IMR-90 (cell line): ENCODE results near the gene FOSL1. TPM values are rescaled to one million over a fixed set of nuclear protein-coding genes. Genes with fewer than 3 reads are reported as not detected.
A peak's percentile ranks its signal among the peaks of the same experiment; 100 is the strongest.

Experiments used
- ATAC-seq: fragments of 200-7000 bp; cut with Tn5 transposase; 2 replicates; pipeline ENCODE4 v1.9.1; 2020; ENCODE audit warnings: low read depth, mild to moderate bottlenecking, moderate library complexity
- BruUV-seq: library from RNA; stranded (reverse); fragments of 400-500 nt; replicated peaks from 2 replicates; lab custom pipeline; 2021; lab: Mats Ljungman, UMichigan
- CTCF ChIA-PET: fragments of 300-600 bp; formaldehyde crosslinking; extraction: SDS; loops from one replicate; lab custom pipeline; 2021; ENCODE audit warnings: antibody characterized with exemption; lab: Yijun Ruan, JAX
- POLR2A ChIA-PET: fragments of 300-600 bp; sonication (Branson Sonifier 250); formaldehyde crosslinking; loops from one replicate; lab custom pipeline; 2022; ENCODE audit warnings: antibody characterized with exemption; ENCODE audit not compliant: unreplicated experiment; lab: Charles Lee
- DNase-seq: peaks from one replicate; pipeline ENCODE4 v3.0.0; 2013
- H2AFZ ChIP-seq: replicated peaks from 2 replicates; pipeline ENCODE3; 2013; ENCODE audit warnings: low read length, mild to moderate bottlenecking; ENCODE audit not compliant: poor library complexity
- H2AK5ac ChIP-seq: 2 replicates; pipeline ENCODE4 v1.6.1; 2013; ENCODE audit warnings: low read depth, low read length, inconsistent platforms
- H2AK9ac ChIP-seq: replicated peaks from 2 replicates; pipeline ENCODE3; 2013; ENCODE audit warnings: mild to moderate bottlenecking, low read depth, low read length, moderate library complexity; ENCODE audit not compliant: poor library complexity
- H2BK120ac ChIP-seq: 2 replicates; pipeline ENCODE4 v1.6.1; 2013; ENCODE audit warnings: low read depth, low read length, inconsistent platforms
- H2BK15ac ChIP-seq: 3 replicates; pipeline ENCODE4 v1.6.1; 2013; ENCODE audit warnings: low read depth, low read length, inconsistent platforms
- H2BK20ac ChIP-seq: 2 replicates; pipeline ENCODE4 v1.6.1; 2013; ENCODE audit warnings: low read depth, mild to moderate bottlenecking, inconsistent platforms, low read length, moderate library complexity
- H2BK5ac ChIP-seq: 2 replicates; pipeline ENCODE4 v1.6.1; 2013; ENCODE audit warnings: mild to moderate bottlenecking, low read depth, low read length, inconsistent platforms; ENCODE audit not compliant: poor library complexity, severe bottlenecking
- H3K14ac ChIP-seq: replicated peaks from 2 replicates; pipeline ENCODE4 v1.6.1; 2013; ENCODE audit warnings: low read depth, low read length, inconsistent platforms
- H3K18ac ChIP-seq: 2 replicates; pipeline ENCODE4 v1.6.1; 2013; ENCODE audit warnings: low read depth, low read length, control low read depth
- H3K23ac ChIP-seq: 2 replicates; pipeline ENCODE4 v1.6.1; 2013; ENCODE audit warnings: low read depth, low read length, inconsistent platforms
- H3K27ac ChIP-seq: 2 replicates; pipeline ENCODE4 v1.5.1; 2013; ENCODE audit warnings: mild to moderate bottlenecking, control low read depth, low read length; ENCODE audit not compliant: insufficient read depth
- H3K27me3 ChIP-seq: 2 replicates; pipeline ENCODE4 v1.6.1; 2013; ENCODE audit warnings: low read length; ENCODE audit not compliant: control insufficient read depth, insufficient read depth
- H3K36me3 ChIP-seq: 2 replicates; pipeline ENCODE4 v1.6.1; 2013; ENCODE audit warnings: low read length, mixed read lengths; ENCODE audit not compliant: control insufficient read depth, insufficient read depth
- H3K4ac ChIP-seq: 2 replicates; pipeline ENCODE4 v1.6.1; 2013; ENCODE audit warnings: low read depth, low read length, inconsistent platforms
- H3K4me1 ChIP-seq: 2 replicates; pipeline ENCODE4 v1.6.1; 2013; ENCODE audit warnings: low read length, mixed read lengths; ENCODE audit not compliant: control insufficient read depth, insufficient read depth
- H3K4me2 ChIP-seq: 2 replicates; pipeline ENCODE4 v1.6.1; 2013; ENCODE audit warnings: low read depth, mild to moderate bottlenecking, control low read depth, low read length, moderate library complexity
- H3K4me3 ChIP-seq: 2 replicates; pipeline ENCODE4 v1.5.1; 2013; ENCODE audit warnings: low read depth, mild to moderate bottlenecking, control low read depth, low read length, moderate library complexity; ENCODE audit not compliant: insufficient read depth
- H3K56ac ChIP-seq: 2 replicates; pipeline ENCODE4 v1.6.1; 2013; ENCODE audit warnings: low read length, inconsistent platforms; ENCODE audit not compliant: insufficient read depth; ENCODE audit errors: extremely low read depth
- H3K79me1 ChIP-seq, 2 experiments: 2 replicates each; pipeline ENCODE4 v1.6.1; 2013; ENCODE audit warnings: low read length in 2 of 2, inconsistent platforms in 1 of 2, low read depth in 1 of 2
- H3K9ac ChIP-seq: 2 replicates; pipeline ENCODE4 v1.6.1; 2013; ENCODE audit warnings: low read depth, low read length, control low read depth
- H3K9me1 ChIP-seq: 2 replicates; pipeline ENCODE4 v1.6.1; 2013; ENCODE audit warnings: low read length, inconsistent platforms; ENCODE audit not compliant: insufficient read depth
- H3K9me3 ChIP-seq: 2 replicates; pipeline ENCODE4 v1.6.1; 2013; ENCODE audit warnings: low read length; ENCODE audit not compliant: control insufficient read depth, insufficient read depth
- H4K20me1 ChIP-seq: 2 replicates; pipeline ENCODE4 v1.6.1; 2013; ENCODE audit warnings: low read length, inconsistent platforms; ENCODE audit not compliant: insufficient read depth
- H4K5ac ChIP-seq: 2 replicates; pipeline ENCODE4 v1.6.1; 2013; ENCODE audit warnings: mild to moderate bottlenecking, low read depth, low read length, control low read depth
- H4K8ac ChIP-seq, 2 experiments: 2 replicates each; pipeline ENCODE4 v1.6.1; 2013; ENCODE audit warnings: low read depth in 2 of 2, low read length in 2 of 2, control low read depth in 1 of 2, inconsistent platforms in 1 of 2
- H4K91ac ChIP-seq: 2 replicates; pipeline ENCODE4 v1.6.1; 2013; ENCODE audit warnings: low read depth, low read length, inconsistent platforms; ENCODE audit not compliant: insufficient read depth
- MAZ ChIP-seq: IDR thresholded peaks from 2 replicates; pipeline ENCODE4 v1.6.1; 2012; ENCODE audit warnings: low read depth, mild to moderate bottlenecking, low read length, improper control_type of control experiment, moderate library complexity, borderline replicate concordance
- MXI1 ChIP-seq: IDR thresholded peaks from 2 replicates; pipeline ENCODE4 v1.6.1; 2012; ENCODE audit warnings: low read depth, mild to moderate bottlenecking, low read length, moderate library complexity, borderline replicate concordance
- POLR2A ChIP-seq: IDR thresholded peaks from 2 replicates; pipeline ENCODE4 v1.6.1; 2012; ENCODE audit warnings: mild to moderate bottlenecking, low read depth, low read length
- RCOR1 ChIP-seq: IDR thresholded peaks from 2 replicates; pipeline ENCODE4 v1.6.1; 2012; ENCODE audit warnings: mild to moderate bottlenecking, low read length, improper control_type of control experiment; ENCODE audit not compliant: insufficient replicate concordance
- WGBS, 2 experiments: methylation state at CpG; one replicate each; pipeline versions ENCODE4 v1.1.5 to v1.1.7; 2013; ENCODE audit warnings: missing lambda C conversion rate in 2 of 2; ENCODE audit not compliant: insufficient read length in 1 of 2; ENCODE audit errors: extremely low coverage in 2 of 2; 5-methylcytosine and 5-hydroxymethylcytosine counted together
- dilution Hi-C: fragments of 300-500 bp; cut with HindIII; formaldehyde crosslinking; loops from one replicate; pipeline ENCODE4 v1.14.3; 2018; ENCODE audit warnings: low sequenced_read_pairs; ENCODE audit not compliant: unreplicated experiment
- in situ Hi-C: fragments of 300-500 bp; cut with MboI; formaldehyde crosslinking; loops from 3 replicates; pipeline ENCODE4 v1.14.3; 2019; ENCODE audit warnings: low sequenced_read_pairs, inconsistent platforms, mixed read lengths
- intact Hi-C: fragments of 100-400 bp; cut with micrococcal nuclease; formaldehyde crosslinking; loops from 2 replicates; pipeline ENCODE4 v1.10.0; 2022
- polyA plus RNA-seq, 3 experiments: library from polyadenylated mRNA; depleted of rRNA; stranded (reverse); fragments of >200 nt; gene quantifications; 2 replicates each; pipeline ENCODE4 v1.2.3, GENCODE V29; 2012; ENCODE audit warnings: low replicate concordance in 1 of 3
- total RNA-seq: library from RNA; depleted of rRNA; stranded (reverse); fragments of >200 nt; gene quantifications from 2 replicates; pipeline ENCODE4 v1.2.3, GENCODE V29; 2012
- TF ChIP-seq, protein P1 (sequence below): fragments of 150-350 bp; IDR thresholded peaks from 2 replicates; pipeline ENCODE4 v1.6.1; 2017; ENCODE audit warnings: mild to moderate bottlenecking, antibody characterized with exemption, low read length, low read depth

Gene FOSL1
- total and polyA plus RNA-seq, 2 of the 4 experiments (the other 2 are of a cell fraction), result 17.2 to 107 TPM

DNA sequence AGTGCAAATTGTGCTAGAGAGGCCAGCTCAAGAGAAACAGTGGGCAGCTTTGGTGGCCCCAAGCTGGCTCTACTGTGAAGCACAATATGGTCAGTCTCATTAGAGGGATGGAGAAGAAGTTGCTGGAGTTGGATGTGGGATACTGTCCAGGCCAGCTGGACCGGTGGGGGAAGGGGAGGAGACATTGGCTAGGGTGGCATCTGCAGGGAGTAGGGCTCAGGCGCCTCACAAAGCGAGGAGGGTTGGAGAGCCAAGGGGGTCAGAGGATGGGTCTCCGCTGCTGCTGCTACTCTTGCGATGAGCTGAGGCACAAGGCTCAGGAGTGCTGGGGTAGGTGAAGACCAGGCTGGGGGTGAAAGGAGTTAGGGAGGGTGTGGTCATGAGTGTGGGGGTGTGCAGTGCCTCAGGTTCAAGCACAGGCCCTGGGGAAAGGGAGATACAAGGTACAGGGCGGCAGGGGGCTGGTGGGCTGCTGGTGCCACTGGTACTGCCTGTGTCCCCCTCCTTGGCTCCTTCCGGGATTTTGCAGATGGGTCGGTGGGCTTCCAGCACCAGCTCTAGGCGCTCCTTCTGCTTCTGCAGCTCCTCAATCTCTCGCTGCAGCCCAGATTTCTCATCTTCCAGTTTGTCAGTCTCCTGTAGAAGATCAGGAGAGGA is 7.4 kb downstream of the FOSL1 start:
- H2BK120ac ChIP-seq, result no peak overlapping the region
- H4K5ac ChIP-seq, result no peak overlapping the region
- H3K27ac ChIP-seq, result peak overlapping the region; percentile 93
- TF ChIP-seq MAZ (no peak), MXI1 (no peak), RCOR1 (no peak), POLR2A (peak; percentile 3; the same call in 1 of the 2 replicates)
- TF ChIP-seq, protein P1, sequence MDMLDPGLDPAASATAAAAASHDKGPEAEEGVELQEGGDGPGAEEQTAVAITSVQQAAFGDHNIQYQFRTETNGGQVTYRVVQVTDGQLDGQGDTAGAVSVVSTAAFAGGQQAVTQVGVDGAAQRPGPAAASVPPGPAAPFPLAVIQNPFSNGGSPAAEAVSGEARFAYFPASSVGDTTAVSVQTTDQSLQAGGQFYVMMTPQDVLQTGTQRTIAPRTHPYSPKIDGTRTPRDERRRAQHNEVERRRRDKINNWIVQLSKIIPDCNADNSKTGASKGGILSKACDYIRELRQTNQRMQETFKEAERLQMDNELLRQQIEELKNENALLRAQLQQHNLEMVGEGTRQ, result no peak
- H2AK9ac ChIP-seq, result no peak overlapping the region
- CTCF ChIA-PET, result no interaction called here
- H3K4me1 ChIP-seq, result peaks cover 40% of the 10 kb centered on the region
- peak overlapping the region; percentile 88; the same call in 1 of the 2 replicates for H3K9ac ChIP-seq
- H3K14ac ChIP-seq, result 0 out of 2 replicates have a peak overlapping the region, but pooled peaks have one; percentile 11
- dilution Hi-C loops, result no loop called here
- TSS peak; percentile 12 for BruUV-seq
- H3K27me3 ChIP-seq, result no peaks in the 10 kb centered on the region
- H4K8ac ChIP-seq, result no peak overlapping the region
- peaks cover 43% of the 10 kb centered on the region for H3K36me3 ChIP-seq
- H3K23ac ChIP-seq, result peak overlapping the region; percentile 38; the same call in 1 of the 2 replicates
- in situ Hi-C loops, result loop anchor here (5.0 kb wide), 1 partner anchor 70 kb away; the partner anchor contains the start of gene SART1
- WGBS, 2 experiments, result 40% methylated on average over 2 of the region's 10 CpGs; no CpG with 5 or more reads in 1 of the 2 experiments
- intact Hi-C loops, result no loop called here
- no peak overlapping the region for H2AFZ ChIP-seq
- H3K56ac ChIP-seq, result no peak overlapping the region
- ATAC-seq (no peak), DNase-seq (no peak)
- H2BK15ac ChIP-seq, result no peak overlapping the region
- H3K4me3 ChIP-seq, result no peak overlapping the region
- POLR2A ChIA-PET, result interaction anchor here (1.6 kb wide), 1 partner anchor 9 kb away, joined by 6 read pairs; no protein-coding TSS in a partner anchor
- H4K20me1 ChIP-seq, result peaks cover 77% of the 10 kb centered on the region
- 0 out of 2 replicates have a peak overlapping the region, but pooled peaks have one; percentile 2 for H3K4ac ChIP-seq
- H4K91ac ChIP-seq, result no peak overlapping the region
- H3K9me3 ChIP-seq, result no peaks in the 10 kb centered on the region
- peak overlapping the region; percentile 84 for H3K4me2 ChIP-seq
- peak overlapping the region; percentile 25 for H2BK5ac ChIP-seq
- H2BK20ac ChIP-seq, result no peak overlapping the region
- no peak overlapping the region for H2AK5ac ChIP-seq
- H3K18ac ChIP-seq, result no peak overlapping the region
- H3K9me1 ChIP-seq, result 0 out of 2 replicates have a peak, but pooled peaks cover 4% of the 10 kb centered on the region
- peaks cover 0 to 28% of the 10 kb centered on the region in 2 experiments; a peak in 3 of 4 replicates for H3K79me1 ChIP-seq
